ENCODE data around the gene TP53BP1.

- TF ChIP-seq POLR2A (IDR thresholded peaks at IDR 0.05; ENCODE audit: low read depth, low read length), result no peak
- no peak for TF ChIP-seq POLR2AphosphoS5 (IDR thresholded peaks at IDR 0.05; ENCODE audit: low read depth, low read length)
Measured at GRCh38 chr15:43525131-43525530, 32.2 kb upstream of the TP53BP1 start.
